ENCODE results near the gene PCNX1. TPM values are rescaled to one million over a fixed set of nuclear protein-coding genes. Genes with fewer than 3 reads are reported as not detected.
A peak's percentile ranks its signal among the peaks of the same experiment; 100 is the strongest.

The PCNX1 gene
- total RNA-seq, 1 experiment from 2014 or later = 23.3 TPM

- Histone ChIP-seq H3F3A (ENCODE audit: low read length, unreplicated experiment) (no peaks in the 10 kb centered on the region), H3K9ac (ENCODE audit: low read length) (peak overlapping the region; percentile 73), H3K9me2 (replicated peaks; ENCODE audit: low read length) (no peaks in the 10 kb centered on the region), H3K4me1 (ENCODE audit: insufficient read depth, low read length) (peaks cover 19% of the 10 kb centered on the region), H2AFZ (ENCODE audit: low read length) (peak overlapping the region; percentile 48), H3K27me3 (ENCODE audit: low read length) (no peaks in the 10 kb centered on the region), H3K79me2 (ENCODE audit: low read length) (peaks cover 51% of the 10 kb centered on the region), H3K4me2 (ENCODE audit: low read length) (peak overlapping the region; percentile 82), H4K20me1 (ENCODE audit: low read length) (peaks cover 40% of the 10 kb centered on the region), H3K36me3 (ENCODE audit: low read depth, low read length) (no peaks in the 10 kb centered on the region), H3K27ac (ENCODE audit: low read length) (0 out of 2 replicates have a peak overlapping the region, but pooled peaks have one; percentile 21), H3K9me3 (ENCODE audit: low read length) (no peaks in the 10 kb centered on the region), H3K4me3 (ENCODE audit: low read length) (peak overlapping the region; percentile 76)
- no TSS peak for BruUV-seq (replicated peaks)
- TF ChIP-seq EZH2 (IDR thresholded peaks at IDR 0.05; ENCODE audit: low read length, unreplicated experiment) (no peak), EZH2phosphoT487 (IDR thresholded peaks at IDR 0.05; ENCODE audit: borderline replicate concordance, low read length) (no peak)
- TF ChIP-seq, protein P1, sequence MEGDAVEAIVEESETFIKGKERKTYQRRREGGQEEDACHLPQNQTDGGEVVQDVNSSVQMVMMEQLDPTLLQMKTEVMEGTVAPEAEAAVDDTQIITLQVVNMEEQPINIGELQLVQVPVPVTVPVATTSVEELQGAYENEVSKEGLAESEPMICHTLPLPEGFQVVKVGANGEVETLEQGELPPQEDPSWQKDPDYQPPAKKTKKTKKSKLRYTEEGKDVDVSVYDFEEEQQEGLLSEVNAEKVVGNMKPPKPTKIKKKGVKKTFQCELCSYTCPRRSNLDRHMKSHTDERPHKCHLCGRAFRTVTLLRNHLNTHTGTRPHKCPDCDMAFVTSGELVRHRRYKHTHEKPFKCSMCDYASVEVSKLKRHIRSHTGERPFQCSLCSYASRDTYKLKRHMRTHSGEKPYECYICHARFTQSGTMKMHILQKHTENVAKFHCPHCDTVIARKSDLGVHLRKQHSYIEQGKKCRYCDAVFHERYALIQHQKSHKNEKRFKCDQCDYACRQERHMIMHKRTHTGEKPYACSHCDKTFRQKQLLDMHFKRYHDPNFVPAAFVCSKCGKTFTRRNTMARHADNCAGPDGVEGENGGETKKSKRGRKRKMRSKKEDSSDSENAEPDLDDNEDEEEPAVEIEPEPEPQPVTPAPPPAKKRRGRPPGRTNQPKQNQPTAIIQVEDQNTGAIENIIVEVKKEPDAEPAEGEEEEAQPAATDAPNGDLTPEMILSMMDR (conservative IDR thresholded peaks at IDR 0.05; ENCODE audit: low read depth, low read length) = no peak
- intact Hi-C loops (cut with micrococcal nuclease) = loop anchor here (1.0 to 5.0 kb wide), 6 partner anchors 8 to 549 kb away; partner anchors contain the start of gene COX16
- CTCF ChIA-PET = interaction anchor here (0.9 to 2.0 kb wide), 5 partner anchors 11 to 845 kb away, joined by 4 to 41 read pairs (median 7); no protein-coding TSS in a partner anchor
- DNase-seq (peak; percentile 59), ATAC-seq (peak; percentile 25)
- POLR2A ChIA-PET (ENCODE audit: unreplicated experiment) = interaction anchor here (0.6 to 0.9 kb wide), 3 partner anchors 47 to 211 kb away, joined by 3 to 8 read pairs (median 4); no protein-coding TSS in a partner anchor
Measured at GRCh38 chr14:70907996-70908934, 1.0 kb downstream of the PCNX1 start.

DNA sequence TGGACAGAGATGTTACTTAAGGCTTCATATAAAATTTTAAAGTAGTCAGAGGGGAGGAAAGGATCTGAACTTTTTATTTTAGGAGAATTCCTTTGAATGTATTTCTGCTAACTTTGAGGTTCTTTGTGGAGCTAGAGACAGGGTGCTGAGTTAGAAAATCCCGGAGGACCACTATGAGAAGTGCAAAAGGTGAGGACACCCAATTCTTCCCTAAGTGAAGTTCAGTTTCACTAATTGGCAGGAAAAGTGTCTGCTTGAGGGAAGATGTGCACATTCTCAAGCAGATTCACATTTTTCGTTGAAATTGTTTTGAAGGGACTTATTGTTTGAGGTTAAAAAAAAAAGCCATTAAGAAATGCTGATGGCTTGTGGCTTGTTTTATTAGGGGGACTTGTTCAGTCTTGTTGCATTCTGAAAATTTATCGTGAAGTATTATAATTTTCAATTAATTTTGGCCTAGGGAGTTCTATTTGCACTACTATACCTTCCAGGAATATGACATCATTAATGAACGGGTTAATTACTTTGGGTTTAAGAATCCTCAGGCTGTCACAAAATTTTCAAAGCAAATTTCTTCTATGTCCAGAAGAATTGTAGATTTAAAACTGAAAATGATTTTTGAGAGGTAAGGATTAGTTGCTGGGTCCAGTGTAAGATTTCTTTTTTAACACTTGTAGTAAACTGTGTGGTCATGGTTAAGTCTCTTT lies 1.8 kb downstream of the PCNX1 start:
- Histone ChIP-seq H3K9me2 (replicated peaks; ENCODE audit: low read length) (no peaks in the 10 kb centered on the region), H3K27ac (ENCODE audit: low read length) (no peak overlapping the region), H3K4me3 (ENCODE audit: low read length) (peak overlapping the region; percentile 76), H3K27me3 (ENCODE audit: low read length) (no peaks in the 10 kb centered on the region), H3F3A (ENCODE audit: low read length, unreplicated experiment) (no peaks in the 10 kb centered on the region), H3K9ac (ENCODE audit: low read length) (peak overlapping the region; percentile 73), H3K4me2 (ENCODE audit: low read length) (peak overlapping the region; percentile 82), H3K9me3 (ENCODE audit: low read length) (no peaks in the 10 kb centered on the region), H3K79me2 (ENCODE audit: low read length) (peaks cover 59% of the 10 kb centered on the region), H3K4me1 (ENCODE audit: insufficient read depth, low read length) (peaks cover 19% of the 10 kb centered on the region), H4K20me1 (ENCODE audit: low read length) (peaks cover 42% of the 10 kb centered on the region), H2AFZ (ENCODE audit: low read length) (peak overlapping the region; percentile 48), H3K36me3 (ENCODE audit: low read depth, low read length) (no peaks in the 10 kb centered on the region)
- ChIA-PET POLR2A (ENCODE audit: unreplicated experiment) (interaction anchor here (0.6 to 0.9 kb wide), 2 partner anchors 46 to 212 kb away, joined by 4 to 8 read pairs; no protein-coding TSS in a partner anchor), CTCF (no interaction called here)
- intact Hi-C loops (cut with micrococcal nuclease) = loop anchor here (2.0 to 5.0 kb wide), 2 partner anchors 113 to 550 kb away; partner anchors contain the start of gene COX16
- TF ChIP-seq EZH2 (IDR thresholded peaks at IDR 0.05; ENCODE audit: low read length, unreplicated experiment) = no peak
- TF ChIP-seq, protein P1 (conservative IDR thresholded peaks at IDR 0.05; ENCODE audit: low read depth, low read length) = no peak
- no peak for TF ChIP-seq EZH2phosphoT487 (IDR thresholded peaks at IDR 0.05; ENCODE audit: borderline replicate concordance, low read length)
- no peak for ATAC-seq
- BruUV-seq (replicated peaks) = TSS peak; percentile 66
- DNase-seq = no peak
